Effector memory CD4-positive, alpha-beta T cell (primary cell): Measurements from ENCODE around the gene RHOBTB3.
"Not testable (repeated sequence)": the region's sequence is repeated elsewhere in the genome, so short reads cannot be mapped to it uniquely, and the experiment has no call there.

Experiments used
- DNase-seq, 3 donors: peaks; one replicate each; pipeline ENCODE4 v3.0.0-alpha.2; 2020
- H3K27ac ChIP-seq: 2 replicates; pipeline ENCODE4 v1.7.0; 2013; ENCODE audit warnings: mild to moderate bottlenecking, low read length, moderate library complexity; ENCODE audit not compliant: insufficient read depth, poor library complexity, severe bottlenecking
- H3K27me3 ChIP-seq: replicated peaks from 2 replicates; pipeline ENCODE4 v1.7.0; 2013; ENCODE audit warnings: mild to moderate bottlenecking, low read length; ENCODE audit not compliant: insufficient read depth, control insufficient read depth, poor library complexity, severe bottlenecking
- H3K36me3 ChIP-seq: 2 replicates; pipeline ENCODE4 v1.7.0; 2013; ENCODE audit warnings: mild to moderate bottlenecking, low read length, moderate library complexity; ENCODE audit not compliant: control insufficient read depth, insufficient read depth
- H3K4me1 ChIP-seq: 2 replicates; pipeline ENCODE4 v1.7.0; 2013; ENCODE audit warnings: low read length, mild to moderate bottlenecking; ENCODE audit not compliant: control insufficient read depth, insufficient read depth, poor library complexity, severe bottlenecking
- H3K4me3 ChIP-seq: 2 replicates; pipeline ENCODE4 v1.7.0; 2013; ENCODE audit warnings: low read length, low read depth, mild to moderate bottlenecking; ENCODE audit not compliant: insufficient read depth, poor library complexity, severe bottlenecking
- H3K9me3 ChIP-seq: 2 replicates; pipeline ENCODE4 v1.7.0; 2013; ENCODE audit warnings: mild to moderate bottlenecking, low read length, moderate library complexity; ENCODE audit not compliant: control insufficient read depth

Gene RHOBTB3

GRCh38 chr5:95826949-95827891 lies 96.1 kb downstream of the RHOBTB3 start:
- DNase-seq, result no peak

GRCh38 chr5:95827892-95828246 lies 96.7 kb downstream of the RHOBTB3 start:
- no peak overlapping the region for H3K27ac ChIP-seq
- H3K4me1 ChIP-seq, result peaks cover 27% of the 10 kb centered on the region
- H3K4me3 ChIP-seq, result no peak overlapping the region
- no peaks in the 10 kb centered on the region for H3K36me3 ChIP-seq
- no peak for DNase-seq
- no peaks in the 10 kb centered on the region for H3K9me3 ChIP-seq
- H3K27me3 ChIP-seq, result no peaks in the 10 kb centered on the region

More at GRCh38 chr5:95826949-95827891, 96.1 kb downstream of the RHOBTB3 start:
- Histone ChIP-seq H3K27me3 (no peaks in the 10 kb centered on the region), H3K4me1 (peaks cover 27% of the 10 kb centered on the region), H3K4me3 (no peak overlapping the region), H3K36me3 (no peaks in the 10 kb centered on the region), H3K9me3 (no peaks in the 10 kb centered on the region), H3K27ac (no peak overlapping the region)

- DNase-seq, result no peak
- H3K36me3 ChIP-seq, result no peaks in the 10 kb centered on the region
- H3K4me3 ChIP-seq, result no peak overlapping the region
- H3K4me1 ChIP-seq, result peaks cover 13% of the 10 kb centered on the region
- H3K27me3 ChIP-seq, result no peaks in the 10 kb centered on the region
- no peak overlapping the region for H3K27ac ChIP-seq
- H3K9me3 ChIP-seq, result no peaks in the 10 kb centered on the region
Observed at GRCh38 chr5:95830226-95830625, 99.1 kb downstream of the RHOBTB3 start.

- H3K27ac ChIP-seq, result no peak overlapping the region
- no peaks in the 10 kb centered on the region for H3K27me3 ChIP-seq
- H3K36me3 ChIP-seq, result no peaks in the 10 kb centered on the region
- H3K4me1 ChIP-seq, result peaks cover 9% of the 10 kb centered on the region
- DNase-seq, result no peak
- H3K4me3 ChIP-seq, result no peak overlapping the region
- H3K9me3 ChIP-seq, result no peaks in the 10 kb centered on the region
Observed at GRCh38 chr5:95832664-95833063, 101.5 kb downstream of the RHOBTB3 start.

DNA sequence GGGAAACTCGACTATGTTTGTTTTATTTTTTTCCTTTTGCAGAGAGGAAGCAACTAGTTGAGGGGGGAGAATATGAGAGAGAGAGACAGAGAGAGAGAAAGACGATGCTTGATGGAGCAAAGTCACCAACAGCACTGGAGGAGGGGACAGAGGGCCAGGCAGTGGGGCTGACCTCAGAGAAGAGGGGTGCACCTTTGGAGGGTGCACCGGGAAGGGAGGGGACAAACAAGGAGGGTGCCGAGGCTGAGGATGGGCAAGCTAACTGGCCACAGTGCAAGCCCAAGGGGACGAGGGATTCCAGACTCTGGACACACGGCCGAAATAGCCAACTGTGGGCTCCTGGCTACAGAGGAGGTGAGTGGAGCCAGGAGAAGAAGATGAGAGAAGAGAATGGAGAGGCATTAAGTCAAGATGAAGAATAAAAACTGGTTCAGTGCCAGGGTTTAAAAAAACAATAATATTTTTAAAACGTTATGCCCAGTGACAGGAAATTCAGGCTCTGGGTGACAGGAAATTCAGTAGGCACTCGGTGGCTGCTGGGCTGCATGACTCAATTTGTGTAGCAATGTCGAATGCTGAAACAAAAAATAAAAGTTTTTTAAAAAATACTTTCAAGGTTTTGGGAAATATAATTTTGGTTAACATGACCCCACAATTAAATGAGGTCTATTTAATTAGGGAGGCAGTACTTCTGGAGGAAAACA lies 104.7 kb downstream of the RHOBTB3 start:
- H3K36me3 ChIP-seq, result no peaks in the 10 kb centered on the region
- no peaks in the 10 kb centered on the region for H3K27me3 ChIP-seq
- no peaks in the 10 kb centered on the region for H3K9me3 ChIP-seq
- H3K4me1 ChIP-seq, result peaks cover 9% of the 10 kb centered on the region
- peak overlapping the region; percentile 75 for H3K27ac ChIP-seq
- peak overlapping the region; percentile 61 for H3K4me3 ChIP-seq
- DNase-seq, result no peak

DNA sequence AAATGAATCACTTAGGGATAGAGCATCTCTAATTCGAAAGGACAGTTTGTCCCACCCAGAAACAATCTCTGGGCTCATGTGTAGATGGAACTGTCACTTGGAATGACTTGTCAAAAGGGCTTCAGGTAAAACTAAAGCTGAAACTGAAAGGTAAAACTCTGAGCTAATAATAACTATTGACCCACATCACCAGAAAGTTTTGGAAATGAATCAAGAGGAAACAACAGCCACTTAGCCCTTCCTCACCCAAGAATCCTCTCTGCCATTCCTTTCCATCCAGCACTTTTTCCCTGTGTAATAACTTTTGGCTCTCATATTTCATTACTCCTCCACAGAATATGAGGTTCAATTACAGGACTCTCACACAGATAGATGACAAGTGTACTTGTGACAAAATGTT lies 105.4 kb downstream of the RHOBTB3 start:
- H3K9me3 ChIP-seq, result no peaks in the 10 kb centered on the region
- no peaks in the 10 kb centered on the region for H3K36me3 ChIP-seq
- DNase-seq, result no peak
- peak overlapping the region; percentile 75 for H3K27ac ChIP-seq
- no peak overlapping the region for H3K4me3 ChIP-seq
- peaks cover 9% of the 10 kb centered on the region for H3K4me1 ChIP-seq
- no peaks in the 10 kb centered on the region for H3K27me3 ChIP-seq

DNA sequence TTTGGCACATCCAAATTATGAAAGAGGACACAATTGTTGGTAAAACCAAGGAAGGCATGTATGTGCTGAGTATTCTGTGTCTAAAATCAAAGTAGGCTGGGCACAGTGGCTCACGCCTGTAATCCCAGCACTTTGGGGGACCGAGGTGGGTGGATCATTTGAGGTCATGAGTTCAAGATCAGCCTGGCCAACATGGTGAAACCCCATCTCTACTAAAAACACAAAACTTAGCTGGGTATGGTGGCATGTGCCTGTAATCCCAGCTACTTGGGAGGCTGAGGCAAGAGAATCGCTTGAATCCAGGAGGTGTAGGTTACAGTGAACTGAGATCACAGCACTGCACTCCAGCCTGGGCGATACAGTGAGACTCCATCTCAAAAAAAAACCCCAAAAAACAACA lies 105.8 kb downstream of the RHOBTB3 start:
- not testable (repeated sequence) for H3K9me3 ChIP-seq, H3K27me3 ChIP-seq, H3K36me3 ChIP-seq, DNase-seq, H3K4me3 ChIP-seq, H3K27ac ChIP-seq, H3K4me1 ChIP-seq

DNA sequence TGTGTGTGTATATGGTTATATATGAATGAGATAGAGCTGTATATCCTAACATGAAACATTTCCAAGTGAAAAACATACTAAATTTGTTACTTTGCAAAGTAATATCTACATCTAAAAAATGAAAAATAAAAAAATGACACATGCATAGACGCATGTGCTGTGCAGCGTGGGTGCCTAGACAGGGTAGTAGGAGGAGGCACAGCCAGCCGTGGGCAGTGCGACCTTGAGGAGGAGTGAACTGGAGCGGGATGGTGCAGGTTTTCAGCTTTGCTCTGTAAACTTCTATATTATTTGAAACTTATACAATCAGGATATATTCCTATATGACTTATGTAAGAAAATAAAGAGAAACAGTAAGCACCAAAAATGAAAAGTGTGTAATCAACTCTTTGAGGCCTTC lies 106.4 kb downstream of the RHOBTB3 start:
- no peak for DNase-seq
- H3K27ac ChIP-seq, result no peak overlapping the region
- no peaks in the 10 kb centered on the region for H3K27me3 ChIP-seq
- no peak overlapping the region for H3K4me3 ChIP-seq
- no peaks in the 10 kb centered on the region for H3K36me3 ChIP-seq
- H3K9me3 ChIP-seq, result no peaks in the 10 kb centered on the region
- peaks cover 9% of the 10 kb centered on the region for H3K4me1 ChIP-seq

GRCh38 chr5:95838001-95838520 lies 106.9 kb downstream of the RHOBTB3 start:
- Histone ChIP-seq H3K27me3 (no peaks in the 10 kb centered on the region), H3K36me3 (no peaks in the 10 kb centered on the region), H3K4me1 (peaks cover 12% of the 10 kb centered on the region), H3K27ac (no peak overlapping the region), H3K4me3 (no peak overlapping the region), H3K9me3 (no peaks in the 10 kb centered on the region)
- no peak for DNase-seq

DNA sequence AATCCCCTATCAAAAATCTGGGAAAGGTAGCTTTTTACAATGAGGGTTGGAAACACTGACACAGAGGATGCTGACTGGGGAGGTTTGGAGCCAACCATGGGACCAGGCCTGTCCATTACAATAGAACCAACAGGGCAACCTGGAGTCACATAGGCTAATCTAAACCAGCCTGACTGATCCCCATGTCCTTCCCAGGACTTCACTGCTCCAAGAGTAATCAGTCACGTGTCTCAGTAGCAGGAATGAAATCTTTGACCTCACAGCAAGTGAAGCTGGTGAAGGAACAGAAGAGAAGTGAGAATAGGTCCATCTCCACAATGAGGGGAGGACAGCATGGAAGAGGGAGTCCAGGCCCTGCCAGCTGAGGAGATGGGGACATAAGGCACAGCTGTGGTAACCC lies 107.4 kb downstream of the RHOBTB3 start:
- Histone ChIP-seq H3K27ac (no peak overlapping the region), H3K36me3 (no peaks in the 10 kb centered on the region), H3K4me1 (peaks cover 15% of the 10 kb centered on the region)

More for the DNA sequence above, 107.4 kb downstream of the RHOBTB3 start:
- Histone ChIP-seq H3K4me3 (no peak overlapping the region), H3K9me3 (no peaks in the 10 kb centered on the region), H3K27me3 (no peaks in the 10 kb centered on the region)
- no peak for DNase-seq
